HepG2 (cell line): ENCODE results near the gene CEP104. TPM values are rescaled to one million over a fixed set of nuclear protein-coding genes. Genes with fewer than 3 reads are reported as not detected.

Experiments
- AFF4 ChIP-seq: sonication (generic); formaldehyde crosslinking; IDR thresholded peaks from 2 replicates; pipeline ENCODE4 v1.4.0; 2020; ENCODE audit warnings: missing genetic modification reagents
- FLYWCH1 ChIP-seq: sonication (generic); formaldehyde crosslinking; IDR thresholded peaks from 2 replicates; pipeline ENCODE4 v1.8.1; 2023; ENCODE audit warnings: mild to moderate bottlenecking, missing genetic modification reagents
- GMEB1 ChIP-seq: sonication (generic); formaldehyde crosslinking; IDR thresholded peaks from 2 replicates; pipeline ENCODE4 v1.5.1; 2020; ENCODE audit warnings: missing genetic modification reagents, mild to moderate bottlenecking, borderline replicate concordance
- GPN1 ChIP-seq: sonication (generic); formaldehyde crosslinking; IDR thresholded peaks from 2 replicates; pipeline ENCODE4 v1.5.1; 2020; ENCODE audit warnings: missing genetic modification reagents, borderline replicate concordance
- PHF20 ChIP-seq: sonication (generic); formaldehyde crosslinking; IDR thresholded peaks from 2 replicates; pipeline ENCODE4 v1.5.0; 2020; ENCODE audit warnings: mild to moderate bottlenecking, missing genetic modification reagents
- SOX13 ChIP-seq, 3 experiments: fragments of 450-650 bp in 1 of 3; sonication (generic) in 1 of 3; formaldehyde crosslinking in 1 of 3; IDR thresholded peaks in 2 of 3; conservative IDR thresholded peaks in 1 of 3; 2 replicates each; pipeline versions ENCODE4 v1.5.0 to v1.6.1; 2016 to 2020; ENCODE audit warnings: antibody characterized with exemption in 1 of 3, mild to moderate bottlenecking in 1 of 3, missing compliant biosample characterization in 1 of 3, missing genetic modification reagents in 1 of 3, moderate library complexity in 1 of 3
- SP5 ChIP-seq: IDR thresholded peaks from 2 replicates; pipeline ENCODE4 v1.6.1; 2016; ENCODE audit warnings: low read depth, borderline replicate concordance
- SUZ12 ChIP-seq: fragments of 150-350 bp; IDR thresholded peaks from 2 replicates; pipeline ENCODE4 v1.6.1; 2014; ENCODE audit warnings: low read depth, low read length
- ZFP90 ChIP-seq: sonication (generic); formaldehyde crosslinking; IDR thresholded peaks from 2 replicates; pipeline ENCODE4 v1.8.0; 2022; ENCODE audit warnings: missing genetic modification reagents, mild to moderate bottlenecking, inconsistent platforms, borderline replicate concordance
- ZNF17 ChIP-seq: sonication (generic); formaldehyde crosslinking; IDR thresholded peaks from 2 replicates; pipeline ENCODE4 v1.5.0; 2020; ENCODE audit warnings: mild to moderate bottlenecking, missing genetic modification reagents
- ZNF761 ChIP-seq: sonication (generic); formaldehyde crosslinking; conservative IDR thresholded peaks from 2 replicates; pipeline ENCODE4 v1.4.0; 2020; ENCODE audit warnings: mild to moderate bottlenecking, missing genetic modification reagents
- polyA plus RNA-seq, 8 experiments: library from polyadenylated mRNA; depleted of rRNA in 3 of 8; stranded (reverse) in 7 of 8; unstranded in 1 of 8; fragments of >200 nt; fragmentation: Illumina TruSeq in 4 of 8; extraction: Trizol in 4 of 8; gene quantifications; 2 replicates each; pipeline versions ENCODE4 v1.2.1 to v1.2.3, GENCODE V29; 2011 to 2016; ENCODE audit warnings: low read depth in 4 of 8, missing spikeins in 1 of 8, mixed read lengths in 1 of 8; ENCODE audit not compliant: insufficient read depth in 1 of 8
- total RNA-seq, 5 experiments: library from RNA; depleted of rRNA; stranded (reverse); fragments of >200 nt; fragmentation: Illumina TruSeq; extraction: Trizol; gene quantifications; 2 replicates each; pipeline ENCODE4 v1.2.3, GENCODE V29; 2016; ENCODE audit warnings: low read depth in 1 of 5
- TF ChIP-seq, protein P1 (sequence below), 2 experiments: fragments of 450-650 bp in 1 of 2; sonication (generic) in 1 of 2; formaldehyde crosslinking; IDR thresholded peaks; 2 replicates each; pipeline versions ENCODE4 v1.5.0 to v1.8.0; 2020 to 2022; ENCODE audit warnings: mild to moderate bottlenecking in 1 of 2, missing genetic modification reagents in 1 of 2
- TF ChIP-seq, protein P2 (sequence below): sonication (generic); formaldehyde crosslinking; conservative IDR thresholded peaks from 2 replicates; pipeline ENCODE4 v1.8.1; 2023; ENCODE audit warnings: missing genetic modification reagents
- TF ChIP-seq, protein P3 (sequence below): sonication (generic); formaldehyde crosslinking; IDR thresholded peaks from 2 replicates; pipeline ENCODE4 v1.5.0; 2020; ENCODE audit warnings: missing genetic modification reagents
- TF ChIP-seq, protein P4 (sequence below): sonication (generic); formaldehyde crosslinking; conservative IDR thresholded peaks from 2 replicates; pipeline ENCODE4 v1.8.0; 2022; ENCODE audit warnings: missing genetic modification reagents

CEP104 gene
- total and polyA plus RNA-seq, 2 of the 13 experiments (the other 11 are each of a cell fraction or from before 2014, with no cell fraction given): 20.4 to 30.1 TPM

- TF ChIP-seq, protein P1, sequence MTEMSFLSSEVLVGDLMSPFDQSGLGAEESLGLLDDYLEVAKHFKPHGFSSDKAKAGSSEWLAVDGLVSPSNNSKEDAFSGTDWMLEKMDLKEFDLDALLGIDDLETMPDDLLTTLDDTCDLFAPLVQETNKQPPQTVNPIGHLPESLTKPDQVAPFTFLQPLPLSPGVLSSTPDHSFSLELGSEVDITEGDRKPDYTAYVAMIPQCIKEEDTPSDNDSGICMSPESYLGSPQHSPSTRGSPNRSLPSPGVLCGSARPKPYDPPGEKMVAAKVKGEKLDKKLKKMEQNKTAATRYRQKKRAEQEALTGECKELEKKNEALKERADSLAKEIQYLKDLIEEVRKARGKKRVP (CRISPR knock-in tag; IDR thresholded peaks at IDR 0.05): no peak
- TF ChIP-seq ZFP90 (no peak), PHF20 (CRISPR knock-in tag) (no peak), GMEB1 (no peak), FLYWCH1 (no peak), GPN1 (CRISPR knock-in tag) (no peak), ZNF17 (CRISPR knock-in tag) (no peak), ZNF761 (CRISPR knock-in tag) (no peak), SP5 (CRISPR knock-in tag) (0 out of 2 replicates have a peak, but pooled peaks have one; percentile 32), SOX13 (IDR thresholded peaks at IDR 0.05) (no peak), SOX13 (CRISPR knock-in tag; conservative IDR thresholded peaks at IDR 0.05 in 1 of 2, IDR thresholded peaks at IDR 0.05 in 1 of 2) (no peak), SUZ12 (no peak; the same call in 1 of the 2 replicates), AFF4 (CRISPR knock-in tag) (no peak)
- TF ChIP-seq, protein P2, sequence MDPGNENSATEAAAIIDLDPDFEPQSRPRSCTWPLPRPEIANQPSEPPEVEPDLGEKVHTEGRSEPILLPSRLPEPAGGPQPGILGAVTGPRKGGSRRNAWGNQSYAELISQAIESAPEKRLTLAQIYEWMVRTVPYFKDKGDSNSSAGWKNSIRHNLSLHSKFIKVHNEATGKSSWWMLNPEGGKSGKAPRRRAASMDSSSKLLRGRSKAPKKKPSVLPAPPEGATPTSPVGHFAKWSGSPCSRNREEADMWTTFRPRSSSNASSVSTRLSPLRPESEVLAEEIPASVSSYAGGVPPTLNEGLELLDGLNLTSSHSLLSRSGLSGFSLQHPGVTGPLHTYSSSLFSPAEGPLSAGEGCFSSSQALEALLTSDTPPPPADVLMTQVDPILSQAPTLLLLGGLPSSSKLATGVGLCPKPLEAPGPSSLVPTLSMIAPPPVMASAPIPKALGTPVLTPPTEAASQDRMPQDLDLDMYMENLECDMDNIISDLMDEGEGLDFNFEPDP: no peak
- TF ChIP-seq, protein P3, sequence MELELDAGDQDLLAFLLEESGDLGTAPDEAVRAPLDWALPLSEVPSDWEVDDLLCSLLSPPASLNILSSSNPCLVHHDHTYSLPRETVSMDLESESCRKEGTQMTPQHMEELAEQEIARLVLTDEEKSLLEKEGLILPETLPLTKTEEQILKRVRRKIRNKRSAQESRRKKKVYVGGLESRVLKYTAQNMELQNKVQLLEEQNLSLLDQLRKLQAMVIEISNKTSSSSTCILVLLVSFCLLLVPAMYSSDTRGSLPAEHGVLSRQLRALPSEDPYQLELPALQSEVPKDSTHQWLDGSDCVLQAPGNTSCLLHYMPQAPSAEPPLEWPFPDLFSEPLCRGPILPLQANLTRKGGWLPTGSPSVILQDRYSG: no peak
- TF ChIP-seq, protein P4, sequence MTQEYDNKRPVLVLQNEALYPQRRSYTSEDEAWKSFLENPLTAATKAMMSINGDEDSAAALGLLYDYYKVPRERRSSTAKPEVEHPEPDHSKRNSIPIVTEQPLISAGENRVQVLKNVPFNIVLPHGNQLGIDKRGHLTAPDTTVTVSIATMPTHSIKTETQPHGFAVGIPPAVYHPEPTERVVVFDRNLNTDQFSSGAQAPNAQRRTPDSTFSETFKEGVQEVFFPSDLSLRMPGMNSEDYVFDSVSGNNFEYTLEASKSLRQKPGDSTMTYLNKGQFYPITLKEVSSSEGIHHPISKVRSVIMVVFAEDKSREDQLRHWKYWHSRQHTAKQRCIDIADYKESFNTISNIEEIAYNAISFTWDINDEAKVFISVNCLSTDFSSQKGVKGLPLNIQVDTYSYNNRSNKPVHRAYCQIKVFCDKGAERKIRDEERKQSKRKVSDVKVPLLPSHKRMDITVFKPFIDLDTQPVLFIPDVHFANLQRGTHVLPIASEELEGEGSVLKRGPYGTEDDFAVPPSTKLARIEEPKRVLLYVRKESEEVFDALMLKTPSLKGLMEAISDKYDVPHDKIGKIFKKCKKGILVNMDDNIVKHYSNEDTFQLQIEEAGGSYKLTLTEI: no peak
Observed at GRCh38 chr1:3773572-3774275, 83.3 kb downstream of the CEP104 start (continued).
